ENCODE measurements around the gene STIMATE. TPM values are rescaled to one million over a fixed set of nuclear protein-coding genes. Genes with fewer than 3 reads are reported as not detected.

The STIMATE gene
- polyA plus RNA-seq, 1 of the 3 experiments (the other 2 are of a cell fraction) = 9.3 TPM

- WGBS (ENCODE audit: low lambda C conversion rate) = 96% methylated on average over 8 of the region's 9 CpGs
- ChIA-PET CTCF (interaction anchor here (0.9 kb wide), 1 partner anchor 18 kb away, joined by 3 read pairs; no protein-coding TSS in a partner anchor), POLR2A (no interaction called here)
- H3K27ac ChIP-seq (ENCODE audit: low read depth in 2 of 2, low read length in 1 of 2) = no peak overlapping the region
- no peak overlapping the region for H3K9ac ChIP-seq
- no peaks in the 10 kb centered on the region for H3K79me2 ChIP-seq (ENCODE audit: insufficient read depth)
- 0 out of 2 replicates have a peak, but pooled peaks cover 4% of the 10 kb centered on the region for H4K20me1 ChIP-seq (ENCODE audit: insufficient read depth)
- TF ChIP-seq EZH2phosphoT487 (IDR thresholded peaks at IDR 0.05; ENCODE audit: borderline replicate concordance, low read depth) = no peak
- no peak for TF ChIP-seq MXI1 (IDR thresholded peaks at IDR 0.05; ENCODE audit: low read depth, low read length)
- TF ChIP-seq YY1 (IDR thresholded peaks at IDR 0.05; ENCODE audit: low read depth) = no peak
- no peak for TF ChIP-seq CHD2 (IDR thresholded peaks at IDR 0.05; ENCODE audit: low read length, partially characterized antibody)
- TF ChIP-seq RFX5 (IDR thresholded peaks at IDR 0.05; ENCODE audit: low read length) = no peak
- no peak for TF ChIP-seq REST (IDR thresholded peaks at IDR 0.05; ENCODE audit: low read depth, low read length)
- TF ChIP-seq GABPA (IDR thresholded peaks at IDR 0.05; ENCODE audit: low read depth) = no peak
- TF ChIP-seq CTCF (IDR thresholded peaks at IDR 0.05) = no peak
- no peaks in the 10 kb centered on the region for H3K9me2 ChIP-seq
- H2AFZ ChIP-seq (ENCODE audit: low read depth) = no peak overlapping the region
- H3K27me3 ChIP-seq (ENCODE audit: insufficient read depth) = no peaks in the 10 kb centered on the region
- no peak for DNase-seq
- peaks cover 0 to 5% of the 10 kb centered on the region in 2 experiments for H3K36me3 ChIP-seq (replicated peaks in 1 of 2; ENCODE audit: control insufficient read depth in 1 of 2, insufficient read depth in 2 of 2, low read length in 1 of 2)
- H3K4me1 ChIP-seq (ENCODE audit: control insufficient read depth in 1 of 2, insufficient read depth in 2 of 2, low read depth in 1 of 2, low read length in 1 of 2) = peaks cover 0 to 5% of the 10 kb centered on the region in 2 experiments; a peak in 1 of 4 replicates
- H3K4me3 ChIP-seq (ENCODE audit: low read depth in 2 of 2, low read length in 1 of 2) = no peak overlapping the region
- H3F3A ChIP-seq (replicated peaks; ENCODE audit: insufficient read depth) = no peaks in the 10 kb centered on the region
- no peaks in the 10 kb centered on the region for H3K9me3 ChIP-seq
- no peak overlapping the region for H3K4me2 ChIP-seq
Observed at GRCh38 chr3:52874864-52875587, 22.3 kb downstream of the STIMATE start.

DNA sequence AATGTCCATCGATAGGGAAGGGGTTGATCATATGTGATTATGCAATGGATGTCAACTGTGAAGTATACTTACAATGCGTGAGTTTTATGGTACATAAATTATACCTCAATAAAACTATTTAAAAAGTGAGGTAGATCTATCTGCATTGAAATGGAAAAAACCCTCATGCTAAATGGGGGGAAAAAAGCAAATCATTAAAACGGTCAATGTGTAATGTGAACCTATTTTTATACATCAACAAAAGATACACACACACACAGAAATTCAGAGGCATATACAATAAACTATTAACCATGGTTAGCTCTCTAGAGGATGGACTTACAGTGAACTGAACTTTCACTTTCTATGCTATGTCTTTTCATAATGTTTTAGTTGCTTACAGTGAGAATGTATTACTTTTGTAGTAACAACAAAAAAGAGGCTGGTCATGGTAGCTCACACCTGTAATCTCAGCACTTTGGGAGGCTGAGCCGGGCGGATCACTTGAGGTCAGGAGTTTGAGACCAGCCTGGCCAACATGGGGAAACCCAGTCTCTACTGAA is 23.1 kb downstream of the STIMATE start:
- DNase-seq = no peak
- Histone ChIP-seq H3K27ac (ENCODE audit: low read depth in 2 of 2, low read length in 1 of 2) (no peak overlapping the region), H3K27me3 (ENCODE audit: insufficient read depth) (no peaks in the 10 kb centered on the region), H2AFZ (ENCODE audit: low read depth) (no peak overlapping the region), H3K79me2 (ENCODE audit: insufficient read depth) (no peaks in the 10 kb centered on the region), H3K4me2 (no peak overlapping the region), H3K9me3 (no peaks in the 10 kb centered on the region), H3K36me3 (replicated peaks in 1 of 2; ENCODE audit: control insufficient read depth in 1 of 2, insufficient read depth in 2 of 2, low read length in 1 of 2) (peaks cover 0 to 2% of the 10 kb centered on the region in 2 experiments), H3K4me3 (ENCODE audit: low read depth in 2 of 2, low read length in 1 of 2) (no peak overlapping the region), H3K9ac (no peak overlapping the region), H3K9me2 (no peaks in the 10 kb centered on the region), H3F3A (replicated peaks; ENCODE audit: insufficient read depth) (no peaks in the 10 kb centered on the region), H4K20me1 (ENCODE audit: insufficient read depth) (0 out of 2 replicates have a peak, but pooled peaks cover 4% of the 10 kb centered on the region), H3K4me1 (ENCODE audit: control insufficient read depth in 1 of 2, insufficient read depth in 2 of 2, low read depth in 1 of 2, low read length in 1 of 2) (peaks cover 0 to 4% of the 10 kb centered on the region in 2 experiments; a peak in 1 of 4 replicates)
- TF ChIP-seq GABPA (IDR thresholded peaks at IDR 0.05; ENCODE audit: low read depth) (no peak), JUND (IDR thresholded peaks at IDR 0.05) (no peak), EP300 (IDR thresholded peaks at IDR 0.05; ENCODE audit: borderline replicate concordance in 1 of 2, low read depth in 1 of 2, low read length in 1 of 2) (no peak), POLR2AphosphoS5 (IDR thresholded peaks at IDR 0.05; ENCODE audit: low read depth, low read length) (no peak), MEF2A (IDR thresholded peaks at IDR 0.05; ENCODE audit: borderline replicate concordance, low read depth) (no peak), ELF1 (IDR thresholded peaks at IDR 0.05) (no peak), TCF12 (IDR thresholded peaks at IDR 0.05) (no peak), RCOR1 (IDR thresholded peaks at IDR 0.05; ENCODE audit: low read length) (no peak)
- TF ChIP-seq, protein P1, sequence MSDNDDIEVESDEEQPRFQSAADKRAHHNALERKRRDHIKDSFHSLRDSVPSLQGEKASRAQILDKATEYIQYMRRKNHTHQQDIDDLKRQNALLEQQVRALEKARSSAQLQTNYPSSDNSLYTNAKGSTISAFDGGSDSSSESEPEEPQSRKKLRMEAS (IDR thresholded peaks at IDR 0.05; ENCODE audit: low read depth) = no peak
- CTCF ChIA-PET = interaction anchor here (0.9 kb wide), 1 partner anchor 19 kb away, joined by 3 read pairs; no protein-coding TSS in a partner anchor
- 93% methylated on average over 5 of the region's 5 CpGs for WGBS (ENCODE audit: low lambda C conversion rate)
- POLR2A ChIA-PET = no interaction called here
